Mesothelial cell of epicardium (in vitro differentiated cells): ENCODE results near the gene GRP. TPM values are rescaled to one million over a fixed set of nuclear protein-coding genes. Genes with fewer than 3 reads are reported as not detected.

Source experiments
- DNase-seq, 2 experiments: peaks; one replicate each; pipeline ENCODE4 v3.0.0; 2021; ENCODE audit warnings: low spot score in 2 of 2; ENCODE audit not compliant: unreplicated experiment in 2 of 2
- H3K27ac Mint-ChIP-seq: 2 replicates; pipeline ENCODE4 v1.8.0; 2021; ENCODE audit warnings: mixed read lengths
- H3K27me3 Mint-ChIP-seq: 2 replicates; pipeline ENCODE4 v1.8.0; 2021; ENCODE audit warnings: low read depth, mixed read lengths
- H3K36me3 Mint-ChIP-seq: 2 replicates; pipeline ENCODE4 v1.8.0; 2021; ENCODE audit warnings: mixed read lengths
- H3K4me1 Mint-ChIP-seq: 2 replicates; pipeline ENCODE4 v1.8.0; 2021; ENCODE audit warnings: mixed read lengths
- H3K4me3 Mint-ChIP-seq: 2 replicates; pipeline ENCODE4 v1.8.0; 2021; ENCODE audit warnings: mild to moderate bottlenecking, moderate library complexity, mixed read lengths
- H3K9me3 Mint-ChIP-seq: 2 replicates; pipeline ENCODE4 v1.8.0; 2021; ENCODE audit warnings: mixed read lengths
- total RNA-seq: library from RNA; stranded (reverse); gene quantifications from 3 replicates; pipeline ENCODE4 v1.2.1, GENCODE V29; 2021
- TF ChIP-seq, protein P1 (sequence below): fragments of 200-600 bp; sonication (generic); IDR thresholded peaks from one replicate; pipeline ENCODE4 v1.5.0; 2021; ENCODE audit warnings: antibody characterized with exemption; ENCODE audit not compliant: unreplicated experiment

Gene GRP
- total RNA-seq, 1 donor from 2014 or later: not detected

DNA sequence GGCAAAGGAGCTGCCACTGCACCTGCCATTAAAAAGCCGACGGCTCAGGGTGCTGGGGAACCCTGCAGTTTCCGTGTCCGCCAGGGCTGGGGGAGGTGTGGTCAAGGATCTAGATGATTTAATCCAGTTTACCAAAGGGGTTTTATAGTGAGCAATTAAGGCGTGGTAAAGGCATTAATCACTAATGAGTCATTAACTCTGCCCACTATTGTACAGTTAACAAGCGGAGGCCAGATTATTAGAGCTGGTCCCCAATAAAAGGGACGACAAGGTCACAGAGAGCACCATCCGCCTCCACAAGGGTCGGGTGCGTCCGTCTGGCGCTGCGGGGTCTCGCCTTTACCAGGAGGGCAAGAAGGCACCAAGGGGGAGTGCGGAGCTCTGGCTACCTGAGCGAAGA, 43.7 kb downstream of the GRP start:
- TF ChIP-seq, protein P1, sequence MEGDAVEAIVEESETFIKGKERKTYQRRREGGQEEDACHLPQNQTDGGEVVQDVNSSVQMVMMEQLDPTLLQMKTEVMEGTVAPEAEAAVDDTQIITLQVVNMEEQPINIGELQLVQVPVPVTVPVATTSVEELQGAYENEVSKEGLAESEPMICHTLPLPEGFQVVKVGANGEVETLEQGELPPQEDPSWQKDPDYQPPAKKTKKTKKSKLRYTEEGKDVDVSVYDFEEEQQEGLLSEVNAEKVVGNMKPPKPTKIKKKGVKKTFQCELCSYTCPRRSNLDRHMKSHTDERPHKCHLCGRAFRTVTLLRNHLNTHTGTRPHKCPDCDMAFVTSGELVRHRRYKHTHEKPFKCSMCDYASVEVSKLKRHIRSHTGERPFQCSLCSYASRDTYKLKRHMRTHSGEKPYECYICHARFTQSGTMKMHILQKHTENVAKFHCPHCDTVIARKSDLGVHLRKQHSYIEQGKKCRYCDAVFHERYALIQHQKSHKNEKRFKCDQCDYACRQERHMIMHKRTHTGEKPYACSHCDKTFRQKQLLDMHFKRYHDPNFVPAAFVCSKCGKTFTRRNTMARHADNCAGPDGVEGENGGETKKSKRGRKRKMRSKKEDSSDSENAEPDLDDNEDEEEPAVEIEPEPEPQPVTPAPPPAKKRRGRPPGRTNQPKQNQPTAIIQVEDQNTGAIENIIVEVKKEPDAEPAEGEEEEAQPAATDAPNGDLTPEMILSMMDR: no peak
- Mint-ChIP-seq H3K4me1 (peaks cover 12% of the 10 kb centered on the region), H3K27me3 (peaks cover 100% of the 10 kb centered on the region), H3K9me3 (peaks cover 7% of the 10 kb centered on the region), H3K27ac (no peak overlapping the region), H3K36me3 (no peaks in the 10 kb centered on the region), H3K4me3 (no peak overlapping the region)
- no peak for DNase-seq

DNA sequence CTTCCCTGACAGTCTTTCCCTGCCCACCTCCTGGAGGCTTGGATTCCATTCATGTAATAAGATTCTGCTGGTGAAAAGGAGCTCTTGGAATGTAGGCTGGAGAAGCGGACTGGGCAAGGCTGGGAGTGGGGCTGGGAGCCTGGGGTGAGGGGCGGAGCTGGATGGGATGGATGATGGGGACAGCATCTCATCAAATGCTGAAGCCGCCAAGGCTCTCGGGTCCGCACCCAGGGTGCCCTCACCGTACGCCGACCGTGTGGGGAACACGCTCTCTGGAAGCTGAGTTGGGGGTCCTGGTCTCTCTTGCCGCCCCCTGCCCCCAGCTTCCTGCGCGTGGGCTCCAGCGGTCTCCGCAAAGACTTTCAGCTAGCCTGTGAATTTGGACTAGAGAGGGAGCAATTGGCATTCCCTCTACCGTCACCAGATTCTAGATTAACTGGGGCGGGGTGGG, 44.2 kb downstream of the GRP start:
- Mint-ChIP-seq H3K27ac (no peak overlapping the region), H3K36me3 (no peaks in the 10 kb centered on the region), H3K4me1 (peaks cover 13% of the 10 kb centered on the region), H3K27me3 (peaks cover 99% of the 10 kb centered on the region), H3K9me3 (peaks cover 7% of the 10 kb centered on the region), H3K4me3 (no peak overlapping the region)
- TF ChIP-seq, protein P1: no peak
- no peak for DNase-seq

DNA sequence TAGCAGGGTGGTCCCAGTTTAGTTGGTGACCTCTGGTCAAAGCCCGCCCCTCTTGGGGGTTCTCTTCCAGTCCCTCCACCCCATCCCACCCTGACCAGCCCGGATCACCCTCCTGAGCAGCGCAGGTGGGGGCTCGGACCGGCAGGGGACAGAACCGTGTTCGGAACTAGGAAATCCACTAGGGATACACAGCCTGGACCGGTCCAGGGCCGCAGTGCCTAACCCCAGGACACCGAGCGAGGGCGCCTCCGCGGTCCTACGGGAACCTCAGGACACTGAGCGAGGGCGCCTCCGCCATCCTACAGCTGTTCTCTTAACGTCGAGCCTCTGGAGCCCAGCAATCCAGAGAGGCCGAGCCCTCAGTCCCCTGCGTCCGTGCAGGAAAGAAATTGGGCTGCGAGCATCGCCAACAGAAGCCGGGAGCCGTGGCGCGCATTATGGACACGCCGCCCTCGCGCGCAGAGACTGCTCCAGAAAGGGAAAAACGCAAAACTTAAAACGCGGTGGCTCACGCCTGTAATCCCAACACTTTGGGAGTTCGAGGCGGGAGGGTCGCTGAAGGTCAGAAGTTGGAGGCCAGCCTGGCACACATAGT, 44.8 kb downstream of the GRP start:
- TF ChIP-seq, protein P1: no peak
- no peak overlapping the region for H3K4me3 Mint-ChIP-seq
- peaks cover 2% of the 10 kb centered on the region for H3K9me3 Mint-ChIP-seq
- DNase-seq: no peak
- H3K27me3 Mint-ChIP-seq: peaks cover 98% of the 10 kb centered on the region
- H3K4me1 Mint-ChIP-seq: peaks cover 17% of the 10 kb centered on the region
- H3K27ac Mint-ChIP-seq: no peak overlapping the region
- no peaks in the 10 kb centered on the region for H3K36me3 Mint-ChIP-seq

DNA sequence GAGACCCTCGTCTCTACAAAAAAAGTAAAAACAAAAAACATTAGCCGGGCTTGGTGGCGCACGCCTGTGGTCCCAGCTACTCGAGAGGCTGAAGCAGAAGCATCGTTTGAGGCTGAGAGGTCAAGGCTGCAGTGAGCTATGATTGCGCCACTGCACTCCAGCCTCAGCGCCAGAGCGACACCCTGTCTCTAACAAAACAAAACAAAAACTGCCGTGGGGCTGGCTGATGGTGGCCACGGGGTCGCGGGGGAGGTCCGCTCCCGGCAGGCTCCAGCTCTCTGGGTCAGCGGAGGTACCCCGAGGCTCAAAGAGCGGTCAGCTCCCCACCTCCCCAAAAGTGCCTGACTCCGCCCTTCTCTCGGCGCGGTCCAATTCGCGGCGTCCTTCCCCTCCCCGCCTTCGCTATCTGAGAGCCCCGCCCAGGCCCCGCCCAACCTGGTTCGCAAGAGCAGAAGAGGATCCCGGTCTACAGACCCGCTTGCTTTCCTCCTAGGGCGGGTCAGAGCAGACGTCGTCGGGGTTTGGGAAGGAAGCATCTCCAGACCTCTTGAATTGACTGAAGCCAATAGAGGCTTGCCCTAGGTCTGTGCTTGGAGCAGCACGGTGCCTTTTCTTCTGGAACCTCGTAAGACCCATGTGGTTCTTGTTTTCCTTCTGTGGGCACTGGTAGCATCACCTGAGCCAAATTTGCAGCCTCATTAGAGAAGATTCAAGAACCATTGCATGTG, 45.5 kb downstream of the GRP start:
- Mint-ChIP-seq H3K4me3 (no peak overlapping the region), H3K27ac (no peak overlapping the region), H3K9me3 (no peaks in the 10 kb centered on the region), H3K27me3 (peaks cover 97% of the 10 kb centered on the region), H3K36me3 (no peaks in the 10 kb centered on the region), H3K4me1 (peaks cover 19% of the 10 kb centered on the region)
- TF ChIP-seq, protein P1: no peak
- no peak for DNase-seq

DNA sequence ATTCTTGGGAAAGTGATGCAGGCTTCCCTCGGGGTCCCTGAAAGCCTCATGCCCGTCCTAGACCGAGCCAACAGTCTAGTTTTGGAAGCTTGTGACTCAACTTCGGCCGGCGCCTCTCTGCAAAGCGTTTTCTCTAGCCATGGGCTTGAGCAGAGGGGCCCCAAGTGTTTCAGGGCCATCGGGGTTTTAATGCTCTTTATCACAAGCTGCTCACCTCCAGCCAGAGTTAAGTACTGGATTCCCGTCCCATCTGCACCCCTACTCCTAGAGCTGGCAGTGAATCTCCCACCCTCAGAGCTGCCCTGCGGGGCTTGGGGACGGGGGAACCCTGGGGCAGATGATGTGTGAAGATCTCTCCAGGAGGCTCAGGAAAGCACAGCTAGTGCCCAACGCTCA, 46.0 kb downstream of the GRP start:
- Mint-ChIP-seq H3K9me3 (no peaks in the 10 kb centered on the region), H3K4me1 (peaks cover 19% of the 10 kb centered on the region), H3K27me3 (peaks cover 97% of the 10 kb centered on the region), H3K36me3 (no peaks in the 10 kb centered on the region), H3K4me3 (no peak overlapping the region), H3K27ac (no peak overlapping the region)
- no peak for DNase-seq
- TF ChIP-seq, protein P1: no peak
